Epithelial cell of esophagus (primary cell): ENCODE results near the gene CTDP1.

ENCODE experiments used
- DNase-seq: peaks from one replicate; pipeline ENCODE4 v3.0.0; 2010; ENCODE audit warnings: low read depth
- H3K4me3 ChIP-seq: 2 replicates; pipeline ENCODE4 v1.5.1; 2011; ENCODE audit warnings: mild to moderate bottlenecking, low read length, control low read depth
- TF ChIP-seq, protein P1 (sequence below): IDR thresholded peaks from 2 replicates; pipeline ENCODE4 v1.5.1; 2011; ENCODE audit warnings: low read depth, mild to moderate bottlenecking, low read length, control low read depth, inconsistent platforms; ENCODE audit not compliant: insufficient read depth; ENCODE audit errors: missing control alignments

Gene CTDP1

GRCh38 chr18:79704631-79705030 lies 25.0 kb downstream of the CTDP1 start:
- DNase-seq, result no peak
- TF ChIP-seq, protein P1, sequence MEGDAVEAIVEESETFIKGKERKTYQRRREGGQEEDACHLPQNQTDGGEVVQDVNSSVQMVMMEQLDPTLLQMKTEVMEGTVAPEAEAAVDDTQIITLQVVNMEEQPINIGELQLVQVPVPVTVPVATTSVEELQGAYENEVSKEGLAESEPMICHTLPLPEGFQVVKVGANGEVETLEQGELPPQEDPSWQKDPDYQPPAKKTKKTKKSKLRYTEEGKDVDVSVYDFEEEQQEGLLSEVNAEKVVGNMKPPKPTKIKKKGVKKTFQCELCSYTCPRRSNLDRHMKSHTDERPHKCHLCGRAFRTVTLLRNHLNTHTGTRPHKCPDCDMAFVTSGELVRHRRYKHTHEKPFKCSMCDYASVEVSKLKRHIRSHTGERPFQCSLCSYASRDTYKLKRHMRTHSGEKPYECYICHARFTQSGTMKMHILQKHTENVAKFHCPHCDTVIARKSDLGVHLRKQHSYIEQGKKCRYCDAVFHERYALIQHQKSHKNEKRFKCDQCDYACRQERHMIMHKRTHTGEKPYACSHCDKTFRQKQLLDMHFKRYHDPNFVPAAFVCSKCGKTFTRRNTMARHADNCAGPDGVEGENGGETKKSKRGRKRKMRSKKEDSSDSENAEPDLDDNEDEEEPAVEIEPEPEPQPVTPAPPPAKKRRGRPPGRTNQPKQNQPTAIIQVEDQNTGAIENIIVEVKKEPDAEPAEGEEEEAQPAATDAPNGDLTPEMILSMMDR, result no peak
- H3K4me3 ChIP-seq, result no peak overlapping the region

- TF ChIP-seq, protein P1, result no peak
- DNase-seq, result no peak
- no peak overlapping the region for H3K4me3 ChIP-seq
Measured at GRCh38 chr18:79705272-79705671, 25.7 kb downstream of the CTDP1 start.

DNA sequence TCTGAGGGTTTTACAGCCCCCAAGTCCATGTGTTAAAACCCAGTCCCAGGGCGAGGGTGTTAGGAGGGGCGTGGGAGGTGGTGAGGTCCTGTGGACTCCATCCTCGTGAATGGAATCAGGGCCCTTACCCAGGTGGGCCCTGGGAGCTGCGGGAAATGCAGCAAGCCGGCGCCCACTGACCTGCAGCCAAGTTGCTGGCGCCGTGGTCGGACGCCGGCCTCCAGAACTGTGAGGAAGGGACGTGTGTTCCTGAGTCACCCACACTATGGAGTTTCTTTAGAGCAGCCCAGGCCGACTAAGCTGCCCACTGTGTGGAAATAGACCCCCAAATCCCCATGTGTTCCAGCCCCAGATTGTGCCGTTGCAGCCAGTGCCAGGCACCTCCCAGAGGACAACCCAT lies 26.4 kb downstream of the CTDP1 start:
- TF ChIP-seq, protein P1, result no peak
- H3K4me3 ChIP-seq, result no peak overlapping the region
- DNase-seq, result no peak

- TF ChIP-seq, protein P1, result no peak
- DNase-seq, result no peak
- H3K4me3 ChIP-seq, result no peak overlapping the region
Measured at GRCh38 chr18:79706658-79707057, 27.1 kb downstream of the CTDP1 start.

- no peak for DNase-seq
- TF ChIP-seq, protein P1, result no peak
- no peak overlapping the region for H3K4me3 ChIP-seq
Measured at GRCh38 chr18:79707239-79707638, 27.6 kb downstream of the CTDP1 start.

DNA sequence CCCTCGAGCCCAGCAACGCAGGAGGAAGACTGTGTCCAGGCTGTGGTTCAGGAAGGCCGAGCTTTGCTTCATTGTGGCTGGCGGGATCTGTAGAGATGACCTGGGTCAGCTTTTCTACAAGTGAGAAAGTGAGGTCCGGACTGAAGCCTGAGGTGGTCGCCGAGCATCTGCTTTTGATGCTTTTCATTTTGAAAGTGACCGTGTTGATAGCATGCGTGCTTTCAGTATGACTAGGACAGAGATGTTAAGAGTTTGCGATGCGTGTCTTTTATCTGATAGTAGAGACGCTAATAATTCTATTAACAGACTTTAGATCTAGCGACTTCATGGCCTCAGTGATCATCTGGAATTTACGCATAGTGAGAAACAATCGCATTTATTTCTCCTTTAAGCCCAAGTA lies 28.1 kb downstream of the CTDP1 start:
- DNase-seq, result no peak
- TF ChIP-seq, protein P1, result no peak
- H3K4me3 ChIP-seq, result no peak overlapping the region

- no peak for DNase-seq
- H3K4me3 ChIP-seq, result no peak overlapping the region
- TF ChIP-seq, protein P1, result no peak
Measured at GRCh38 chr18:79708412-79708811, 28.8 kb downstream of the CTDP1 start.
